ENCODE data around the gene NECTIN2. TPM values are rescaled to one million over a fixed set of nuclear protein-coding genes. Genes with fewer than 3 reads are reported as not detected.
A peak's percentile ranks its signal among the peaks of the same experiment; 100 is the strongest.

The NECTIN2 gene
- total and polyA plus RNA-seq, 10 donors, result 14.3 to 136 (median 98.6) TPM

DNA sequence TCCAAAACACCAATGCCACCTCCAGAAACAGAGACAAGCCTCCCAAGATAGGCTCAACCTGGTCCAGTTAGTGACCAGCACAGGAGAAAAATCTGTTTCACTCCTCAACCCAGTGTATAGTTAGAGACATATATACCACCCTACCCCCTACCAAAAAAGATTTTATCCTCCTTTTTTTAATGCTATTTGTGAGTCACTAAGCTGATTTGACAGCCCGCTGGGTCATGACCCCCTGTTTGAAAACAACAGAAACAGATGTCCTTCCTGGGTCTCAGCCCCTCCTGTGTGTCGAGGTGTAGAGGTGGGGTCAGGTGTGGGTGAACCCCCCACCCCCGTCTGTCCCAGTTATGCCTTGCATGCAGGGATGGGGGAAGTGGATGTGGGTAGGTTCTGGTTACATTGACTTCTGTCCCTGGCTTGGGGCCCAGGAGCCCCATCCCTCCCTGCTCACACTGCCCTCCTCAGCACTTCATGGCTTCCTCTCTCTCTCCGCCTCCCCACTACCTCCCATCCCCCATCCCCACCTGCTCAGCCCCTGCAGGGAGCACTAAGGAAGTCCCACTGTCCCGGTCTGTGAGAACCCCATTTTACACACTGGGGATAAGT lies 30.9 kb downstream of the NECTIN2 start:
- Histone ChIP-seq H3K4me3 (no peak overlapping the region), H3K4me1 (peaks cover 0 to 30% (median 9%) of the 10 kb centered on the region in 6 donors), H3K36me3 (peaks cover 0 to 84% (median 33%) of the 10 kb centered on the region in 6 donors), H3K27me3 (replicated peaks in 1 of 7) (no peaks in the 10 kb centered on the region), H3K9me3 (no peaks in the 10 kb centered on the region), H3K27ac (peak overlapping the region in 2 of 8 donors; percentile 13)
- TF ChIP-seq POLR2AphosphoS5 (IDR thresholded peaks at IDR 0.05) (no peak), POLR2A (IDR thresholded peaks at IDR 0.05) (no peak), CTCF (IDR thresholded peaks at IDR 0.05 in 8 of 11, conservative IDR thresholded peaks at IDR 0.05 in 3 of 11) (no peak)
- no peak for DNase-seq
- WGBS, 5 donors, result 20 to 42% (median 29%) methylated on average over 5 of the region's 5 CpGs
- intact Hi-C loops (cut with DNase I; ENCODE audit: low total_unique reads), result no loop called here

- TF ChIP-seq POLR2A (IDR thresholded peaks at IDR 0.05) (no peak), CTCF (IDR thresholded peaks at IDR 0.05 in 8 of 11, conservative IDR thresholded peaks at IDR 0.05 in 3 of 11) (no peak), POLR2AphosphoS5 (IDR thresholded peaks at IDR 0.05) (peak in 1 of 3 donors; percentile 11)
- Histone ChIP-seq H3K4me1 (peaks cover 0 to 27% (median 9%) of the 10 kb centered on the region in 6 donors), H3K27me3 (replicated peaks in 1 of 7) (no peaks in the 10 kb centered on the region), H3K27ac (no peak overlapping the region), H3K36me3 (peaks cover 0 to 79% (median 27%) of the 10 kb centered on the region in 6 donors), H3K4me3 (no peak overlapping the region), H3K9me3 (no peaks in the 10 kb centered on the region)
- no peak for DNase-seq
- WGBS, 5 donors, result 79 to 86% (median 81%) methylated on average over 24 to 26 of the region's 26 CpGs
- intact Hi-C loops (cut with DNase I; ENCODE audit: low total_unique reads), result no loop called here
Observed at GRCh38 chr19:44878120-44878865, 32.2 kb downstream of the NECTIN2 start.

DNA sequence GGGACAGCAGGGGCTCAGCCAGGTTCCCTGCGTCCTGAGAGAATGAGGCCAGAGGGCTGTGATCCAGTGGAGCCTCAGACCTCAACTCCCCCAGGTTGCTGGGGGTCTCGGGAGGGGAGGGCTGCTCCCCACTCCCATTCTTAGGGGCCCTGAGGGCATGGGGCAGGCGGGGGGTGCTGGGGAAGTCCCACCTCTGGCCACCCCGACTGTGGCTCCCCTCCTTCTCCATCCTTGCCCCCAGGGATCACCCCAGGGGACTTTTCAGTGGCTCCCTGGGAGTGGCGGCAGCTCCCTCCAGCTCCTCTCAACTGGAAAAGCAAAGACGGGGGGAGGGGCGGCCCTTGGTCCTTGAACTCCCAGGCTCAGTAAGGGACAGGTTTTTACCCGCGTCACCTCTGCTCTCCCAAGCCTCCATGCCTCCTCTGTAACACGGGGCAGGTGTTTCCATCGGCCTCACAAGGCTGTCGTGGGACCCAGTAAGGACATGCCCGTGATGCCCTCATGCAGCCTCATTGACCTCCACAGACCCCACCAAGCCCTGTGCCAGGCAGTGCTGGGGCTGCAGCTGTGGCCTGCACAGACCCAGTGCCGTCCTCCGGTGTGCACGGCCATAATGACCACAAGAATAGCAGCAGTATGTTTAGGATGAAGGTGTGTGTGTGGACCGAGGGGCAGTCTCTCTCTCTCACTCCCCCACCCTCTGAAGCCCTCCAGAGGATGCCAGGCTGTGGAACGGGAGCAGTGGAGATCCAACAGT lies 33.4 kb downstream of the NECTIN2 start:
- DNase-seq, result no peak
- WGBS, 5 donors, result 74 to 79% (median 79%) methylated on average over 15 to 18 of the region's 18 CpGs
- TF ChIP-seq POLR2AphosphoS5 (IDR thresholded peaks at IDR 0.05) (peak in 1 of 3 donors; percentile 58), POLR2A (IDR thresholded peaks at IDR 0.05) (no peak), CTCF (IDR thresholded peaks at IDR 0.05 in 8 of 11, conservative IDR thresholded peaks at IDR 0.05 in 3 of 11) (no peak)
- H3K9me3 ChIP-seq, result no peaks in the 10 kb centered on the region
- H3K27me3 ChIP-seq (replicated peaks in 1 of 7), result no peaks in the 10 kb centered on the region
- peaks cover 0 to 79% (median 19%) of the 10 kb centered on the region in 6 donors for H3K36me3 ChIP-seq
- no peak overlapping the region for H3K4me3 ChIP-seq
- H3K4me1 ChIP-seq, result peaks cover 0 to 27% (median 9%) of the 10 kb centered on the region in 6 donors
- intact Hi-C loops (cut with DNase I; ENCODE audit: low total_unique reads), result no loop called here
- peak overlapping the region in 3 of 8 donors; percentile 21 to 45 (median 22) for H3K27ac ChIP-seq

Data from spleen (tissue), 11 donors.